Breast epithelium (tissue), 4 donors: ENCODE measurements around the gene AGBL5. TPM values are rescaled to one million over a fixed set of nuclear protein-coding genes. Genes with fewer than 3 reads are reported as not detected.

Source experiments
- DNase-seq, 2 donors: peaks; one replicate each; pipeline ENCODE4 v3.0.0-alpha.2; 2019; ENCODE audit warnings: low spot score in 2 of 2
- H3K27ac ChIP-seq, 2 donors: fragments of 200-600 bp; sonication (generic) in 1 of 2; one replicate each; pipeline ENCODE4 v1.5.1; 2016 to 2019; ENCODE audit warnings: mild to moderate bottlenecking in 1 of 2
- H3K27me3 ChIP-seq, 2 donors: fragments of 200-600 bp; sonication (generic) in 1 of 2; one replicate each; pipeline versions ENCODE4 v1.5.1 to v1.6.0; 2017 to 2019; ENCODE audit warnings: control low read depth in 1 of 2, mild to moderate bottlenecking in 1 of 2
- H3K36me3 ChIP-seq: fragments of 200-600 bp; one replicate; pipeline ENCODE4 v1.5.1; 2019
- H3K4me1 ChIP-seq, 2 donors: fragments of 200-600 bp; sonication (generic); one replicate each; pipeline ENCODE4 v1.5.1; 2016 to 2019; ENCODE audit warnings: control low read depth in 1 of 2
- H3K4me3 ChIP-seq, 3 donors: fragments of 200-600 bp; sonication (generic); 1 replicate in 2 of 3; 2 replicates in 1 of 3; pipeline ENCODE4 v1.5.1; 2016 to 2019; ENCODE audit warnings: mild to moderate bottlenecking in 3 of 3, moderate library complexity in 2 of 3
- H3K9me3 ChIP-seq, 2 donors: fragments of 200-600 bp; sonication (generic) in 1 of 2; one replicate each; pipeline ENCODE4 v1.5.1; 2016 to 2019; ENCODE audit warnings: control low read depth in 1 of 2
- CTCF ChIP-seq, 3 donors: fragments of 450-650 bp; IDR thresholded peaks; one replicate each; pipeline ENCODE4 v1.5.1; 2016 to 2017; ENCODE audit warnings: antibody characterized with exemption in 3 of 3, mild to moderate bottlenecking in 3 of 3, moderate library complexity in 3 of 3
- POLR2A ChIP-seq: fragments of 450-650 bp; IDR thresholded peaks from one replicate; pipeline ENCODE4 v1.6.1; 2016; ENCODE audit warnings: antibody characterized with exemption, mild to moderate bottlenecking, moderate library complexity
- POLR2AphosphoS5 ChIP-seq, 3 donors: sonication (generic); formaldehyde crosslinking; IDR thresholded peaks; one replicate each; pipeline ENCODE4 v1.6.1; 2017; ENCODE audit warnings: antibody characterized with exemption in 3 of 3
- intact Hi-C: fragments of 100-400 bp; cut with DNase I; formaldehyde crosslinking; loops from one replicate; pipeline ENCODE4 v1.15.1; 2023; ENCODE audit warnings: low total_unique reads
- total RNA-seq, 3 donors: library from RNA; depleted of rRNA; stranded (reverse); fragments of >200 nt; gene quantifications; one replicate each; pipeline ENCODE4 v1.1.0, GENCODE V29; 2016

Gene AGBL5
- total RNA-seq, 3 donors from 2014 or later = 12.5 to 21.5 (median 16.1) TPM

GRCh38 chr2:27082773-27083409, 31.4 kb downstream of the AGBL5 start:
- H3K4me1 ChIP-seq = peaks cover 0 to 18% of the 10 kb centered on the region in 2 donors
- H3K27ac ChIP-seq = peak overlapping the region in 1 of 2 donors; percentile 36
- TF ChIP-seq POLR2A (no peak), POLR2AphosphoS5 (IDR thresholded peaks at IDR 0.05) (no peak), CTCF (IDR thresholded peaks at IDR 0.05) (no peak)

GRCh38 chr2:27083410-27084296, 32.2 kb downstream of the AGBL5 start:
- TF ChIP-seq CTCF (IDR thresholded peaks at IDR 0.05) = no peak
- TF ChIP-seq POLR2AphosphoS5 (IDR thresholded peaks at IDR 0.05) = no peak
- no peak for TF ChIP-seq POLR2A
- H3K36me3 ChIP-seq = no peaks in the 10 kb centered on the region
- no peaks in the 10 kb centered on the region for H3K27me3 ChIP-seq
- no peak overlapping the region for H3K4me3 ChIP-seq
- intact Hi-C loops = no loop called here
- H3K27ac ChIP-seq = no peak overlapping the region
- H3K9me3 ChIP-seq = no peaks in the 10 kb centered on the region
- H3K4me1 ChIP-seq = peaks cover 0 to 18% of the 10 kb centered on the region in 2 donors
- DNase-seq = no peak

More at GRCh38 chr2:27082773-27083409, 31.4 kb downstream of the AGBL5 start:
- H3K9me3 ChIP-seq = no peaks in the 10 kb centered on the region
- no peak for DNase-seq
- H3K36me3 ChIP-seq = no peaks in the 10 kb centered on the region
- no peak overlapping the region for H3K4me3 ChIP-seq
- no peaks in the 10 kb centered on the region for H3K27me3 ChIP-seq
- intact Hi-C loops = no loop called here

- no peak overlapping the region for H3K27ac ChIP-seq
- no peaks in the 10 kb centered on the region for H3K9me3 ChIP-seq
- TF ChIP-seq CTCF (IDR thresholded peaks at IDR 0.05) = no peak
- TF ChIP-seq POLR2AphosphoS5 (IDR thresholded peaks at IDR 0.05) = no peak
- TF ChIP-seq POLR2A = no peak
- intact Hi-C loops = no loop called here
- no peaks in the 10 kb centered on the region for H3K27me3 ChIP-seq
- no peaks in the 10 kb centered on the region for H3K36me3 ChIP-seq
- peaks cover 0 to 18% of the 10 kb centered on the region in 2 donors for H3K4me1 ChIP-seq
- H3K4me3 ChIP-seq = no peak overlapping the region
- DNase-seq = no peak
Observed at GRCh38 chr2:27084297-27085061, 33.0 kb downstream of the AGBL5 start.

GRCh38 chr2:27085062-27085672, 33.7 kb downstream of the AGBL5 start:
- no peaks in the 10 kb centered on the region for H3K36me3 ChIP-seq
- TF ChIP-seq POLR2A (no peak), CTCF (IDR thresholded peaks at IDR 0.05) (no peak), POLR2AphosphoS5 (IDR thresholded peaks at IDR 0.05) (no peak)
- intact Hi-C loops = no loop called here
- H3K27ac ChIP-seq = peak overlapping the region; percentile 74 to 89
- no peaks in the 10 kb centered on the region for H3K27me3 ChIP-seq
- DNase-seq = no peak
- H3K4me1 ChIP-seq = peaks cover 0 to 18% of the 10 kb centered on the region in 2 donors
- no peaks in the 10 kb centered on the region for H3K9me3 ChIP-seq
- H3K4me3 ChIP-seq = peak overlapping the region; percentile 68 to 75 (median 74)
